Heart left ventricle (tissue), 13 donors: Measurements from ENCODE around the gene ZDHHC14.

Experiments used
- CTCF ChIP-seq, 12 donors: fragments of 200-600 bp; sonication (generic) in 4 of 12; IDR thresholded peaks; one replicate each; pipeline versions ENCODE4 v1.5.0 to v1.8.0; 2018 to 2022; ENCODE audit warnings: antibody characterized with exemption in 12 of 12, mild to moderate bottlenecking in 5 of 12
- POLR2A ChIP-seq, 2 donors: fragments of 450-650 bp; IDR thresholded peaks; one replicate each; pipeline ENCODE4 v1.6.1; 2017; ENCODE audit warnings: antibody characterized with exemption in 2 of 2, mild to moderate bottlenecking in 2 of 2, moderate library complexity in 2 of 2
- donor health status: ischemic (EF 13 %, LVEDD 7.1; RV severe dilation, severe dysfunction).
- donor health status: DM: no; HTN: yes; CAD: no.
- donor health status: DM: no; HTN: no; CAD: no.
- donor health status: ischemic (EF 25% LVEDD 6.9; RV normal size, moderate dysfunction).
- donor health status: ischemic (EF 25% LVEDD 5.7; RV mildly dilated, moderate dysfunction).
- donor health status: ischemic (EF 35%, LVEDD 5.7; RV mildly dilated, moderate dysfunction).
- donor health status: nonischemic (EF 11% LVEDD 7.7; RV severe dilation, severe dysfunction).
- donor health status: DM: yes; HTN: yes; CAD: no.
- donor health status: PGD.
- donor health status: ischemic (EF 29% LVEDD 5.4; RV normal size, mild dysfunction).
- donor health status: nonischemic (EF 23%, LVEDD 6.1; RV moderate dilation, normal function).

GRCh38 chr6:157335829-157336228 is 45.2 kb upstream of the ZDHHC14 start:
- TF ChIP-seq CTCF (IDR thresholded peaks at IDR 0.05) (no peak), POLR2A (IDR thresholded peaks at IDR 0.05) (no peak)
